Mucosa of gallbladder (tissue), 1 donor: ENCODE measurements around the gene EFCAB12. TPM values are rescaled to one million over a fixed set of nuclear protein-coding genes. Genes with fewer than 3 reads are reported as not detected.
"Not testable (repeated sequence)": the region's sequence is repeated elsewhere in the genome, so short reads cannot be mapped to it uniquely, and the experiment has no call there.

Source experiments
- DNase-seq: peaks from one replicate; pipeline ENCODE4 v3.0.0-alpha.2; 2020; ENCODE audit warnings: low spot score
- total RNA-seq: library from RNA; stranded (reverse); gene quantifications from one replicate; pipeline ENCODE4 v1.2.1, GENCODE V29; 2021
- donor health status: DM: no; HTN: no; CAD: no.

The EFCAB12 gene
- total RNA-seq, 1 donor from 2014 or later, result 4.9 TPM

DNA sequence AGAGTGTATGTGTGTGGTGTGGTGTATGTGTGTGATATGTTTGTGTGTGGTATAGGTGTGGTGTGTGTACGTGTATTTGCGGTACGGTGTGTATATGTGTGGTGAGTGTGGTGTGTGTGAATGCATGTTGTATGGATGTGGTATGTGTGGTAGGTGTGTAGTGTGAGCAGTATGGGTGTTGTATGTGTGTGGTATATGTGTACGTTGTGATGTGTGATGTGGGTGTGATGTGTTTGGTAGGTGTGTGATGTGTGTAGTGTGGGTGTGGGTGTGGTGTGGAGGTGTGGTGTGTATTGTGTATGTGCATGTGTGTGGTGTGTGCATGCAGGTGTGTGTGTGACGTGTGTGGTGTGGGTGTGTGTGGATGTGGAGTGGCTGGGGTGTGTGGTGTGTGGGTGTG lies 58.7 kb downstream of the EFCAB12 start:
- no peak for DNase-seq

DNA sequence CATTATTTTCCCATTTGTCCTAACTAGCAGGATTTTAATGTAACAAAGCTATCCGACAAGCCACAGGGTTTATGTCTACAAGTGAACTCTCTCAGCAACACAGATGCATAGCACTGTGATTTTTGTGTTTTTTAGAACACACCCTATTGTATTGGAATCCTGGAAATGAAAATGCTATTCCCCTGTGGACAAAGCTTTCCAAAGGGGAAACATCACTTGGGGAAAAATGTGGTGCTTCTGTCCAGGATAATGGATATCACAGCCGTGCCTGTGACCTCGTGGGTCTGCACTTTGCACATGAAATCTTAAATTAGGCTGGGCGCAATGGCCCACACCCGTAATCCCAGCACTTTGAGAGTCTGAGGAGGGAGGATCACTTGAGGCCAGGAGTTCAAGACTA lies 60.6 kb downstream of the EFCAB12 start:
- DNase-seq, result no peak

DNA sequence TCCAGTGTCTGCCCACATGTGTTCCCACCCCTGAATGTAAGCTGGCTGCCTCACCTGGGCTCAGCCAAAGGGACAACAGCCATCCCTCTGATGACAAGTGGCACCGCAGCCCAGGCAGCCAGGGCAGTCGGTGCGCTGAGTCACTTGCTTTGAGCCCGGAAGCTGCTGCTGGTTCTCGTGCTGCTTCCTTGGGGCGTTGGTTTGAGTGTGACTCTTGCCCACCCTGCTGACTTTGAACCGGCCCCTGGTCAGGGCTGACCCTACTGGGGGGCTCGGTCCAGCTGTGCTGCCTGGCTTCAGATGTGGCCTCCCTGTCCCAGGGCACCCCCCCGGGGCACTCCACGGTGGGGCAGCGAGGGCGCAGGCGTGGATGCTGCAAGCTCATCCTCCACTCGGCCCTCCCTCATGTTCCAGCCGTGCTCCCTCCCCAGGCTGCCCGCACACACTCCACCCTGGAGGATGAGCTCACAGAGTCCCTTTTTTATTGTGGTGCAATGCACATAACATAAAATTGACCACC lies 62.1 kb downstream of the EFCAB12 start:
- DNase-seq, result no peak

DNA sequence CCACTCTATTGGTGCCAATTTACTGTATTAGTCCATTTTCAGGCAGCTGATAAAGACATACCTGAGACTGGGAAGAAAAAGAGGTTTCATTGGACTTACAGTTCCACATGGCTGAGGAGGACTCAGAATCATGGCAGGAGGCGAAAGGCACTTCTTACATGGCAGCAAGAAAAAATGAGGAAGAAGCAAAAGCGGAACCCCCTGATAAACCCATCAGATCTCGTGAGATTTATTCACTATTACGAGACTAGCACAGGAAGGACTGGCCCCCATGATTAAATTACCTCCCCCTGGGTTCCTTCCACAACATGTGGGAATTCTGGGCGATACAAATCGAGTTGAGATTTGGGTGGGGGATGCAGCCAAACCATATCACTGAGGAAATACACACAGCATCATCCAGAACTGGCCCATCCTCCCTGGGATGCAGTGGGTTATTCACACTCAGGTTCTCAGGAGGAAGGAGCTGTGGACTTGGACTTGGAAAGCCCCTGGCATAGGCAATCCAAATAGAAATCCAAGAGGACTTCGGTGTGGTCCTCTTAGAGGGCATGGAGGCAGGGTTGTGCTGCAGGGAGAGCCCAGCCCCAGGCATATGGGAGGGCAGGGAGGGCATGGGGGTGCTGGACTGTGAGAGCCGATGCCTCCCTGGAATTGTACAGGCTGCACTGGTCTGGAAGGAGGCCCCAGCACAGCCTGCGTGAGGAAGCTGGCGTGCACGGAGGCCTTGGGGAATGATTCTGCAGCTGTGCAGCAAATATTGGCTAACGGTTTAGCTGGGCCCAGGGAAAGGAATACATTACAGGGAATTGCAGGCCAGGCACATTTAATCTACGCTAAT lies 62.9 kb downstream of the EFCAB12 start:
- DNase-seq, result no peak

DNA sequence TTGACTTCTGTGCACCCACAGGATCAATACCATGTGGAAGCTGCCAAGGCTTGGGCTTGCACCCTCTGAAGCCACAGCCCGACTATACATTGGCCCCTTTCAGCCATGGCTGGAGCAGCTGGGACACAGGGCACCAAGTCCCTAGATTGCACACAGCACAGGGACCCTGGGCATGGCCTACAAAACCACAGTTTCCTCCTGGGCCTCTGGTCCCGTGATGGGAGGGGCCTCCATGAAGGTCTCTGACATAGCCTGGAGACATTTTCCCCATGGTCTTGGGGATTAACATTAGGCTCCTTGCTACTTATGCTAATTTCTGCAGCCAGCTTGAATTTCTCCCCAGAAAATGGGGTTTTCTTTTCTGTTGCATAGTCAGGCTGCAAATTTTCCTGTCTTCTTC lies 63.6 kb downstream of the EFCAB12 start:
- not testable (repeated sequence) for DNase-seq

DNA sequence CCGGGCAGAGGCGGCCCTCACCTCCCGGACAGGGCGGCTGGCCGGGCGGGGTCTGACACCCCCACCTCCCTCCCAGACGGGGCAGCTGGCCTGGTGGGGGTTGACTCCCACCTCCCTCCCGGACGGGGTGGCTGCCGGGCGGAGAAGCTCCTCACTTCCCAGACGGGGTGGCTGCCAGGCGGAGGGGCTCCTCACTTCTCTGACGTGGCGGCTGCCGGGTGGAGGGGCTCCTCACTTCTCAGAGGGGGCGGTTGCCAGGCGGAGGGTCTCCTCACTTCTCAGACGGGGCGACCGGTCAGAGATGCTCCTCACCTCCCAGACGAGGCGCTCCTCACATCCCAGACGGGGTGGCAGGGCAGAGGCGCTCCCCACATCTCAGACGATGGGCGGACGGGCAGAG lies 65.1 kb downstream of the EFCAB12 start:
- DNase-seq, result not testable (repeated sequence)

DNA sequence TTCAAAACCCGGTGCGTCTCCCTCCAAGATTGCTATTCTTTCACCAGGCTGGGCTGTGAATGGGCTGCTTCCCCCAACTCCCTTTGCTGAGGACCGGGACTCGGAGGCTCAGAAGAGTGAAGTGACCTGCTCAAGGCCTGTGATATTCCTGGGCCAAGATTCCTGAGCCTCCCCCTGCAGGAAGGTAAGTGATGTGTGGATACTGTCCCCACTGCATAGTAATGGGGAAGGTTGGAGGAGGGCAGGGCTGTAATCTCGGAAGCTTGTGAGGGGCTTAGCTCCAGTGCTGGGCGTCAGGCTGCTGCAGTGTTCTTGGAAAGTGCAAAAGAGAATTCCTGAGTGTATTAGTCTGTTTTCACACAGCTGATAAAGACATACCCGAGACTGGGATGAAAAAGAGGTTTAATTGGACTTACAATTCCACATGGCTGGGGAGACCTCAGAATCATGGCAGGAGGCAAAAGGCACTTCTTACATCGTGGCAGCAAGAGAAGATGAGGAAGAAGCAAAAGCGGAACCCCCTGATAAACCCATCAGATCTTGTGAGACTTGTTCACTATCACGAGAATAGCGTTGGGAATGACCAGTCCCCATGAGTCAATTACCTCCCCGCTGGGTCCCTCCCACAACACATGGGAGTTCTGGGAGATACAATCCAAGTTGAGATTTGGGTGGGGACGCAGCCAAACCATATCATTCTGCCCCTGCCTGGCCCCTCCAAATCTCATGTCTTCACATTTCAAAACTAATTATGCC lies 67.6 kb downstream of the EFCAB12 start:
- DNase-seq, result no peak

DNA sequence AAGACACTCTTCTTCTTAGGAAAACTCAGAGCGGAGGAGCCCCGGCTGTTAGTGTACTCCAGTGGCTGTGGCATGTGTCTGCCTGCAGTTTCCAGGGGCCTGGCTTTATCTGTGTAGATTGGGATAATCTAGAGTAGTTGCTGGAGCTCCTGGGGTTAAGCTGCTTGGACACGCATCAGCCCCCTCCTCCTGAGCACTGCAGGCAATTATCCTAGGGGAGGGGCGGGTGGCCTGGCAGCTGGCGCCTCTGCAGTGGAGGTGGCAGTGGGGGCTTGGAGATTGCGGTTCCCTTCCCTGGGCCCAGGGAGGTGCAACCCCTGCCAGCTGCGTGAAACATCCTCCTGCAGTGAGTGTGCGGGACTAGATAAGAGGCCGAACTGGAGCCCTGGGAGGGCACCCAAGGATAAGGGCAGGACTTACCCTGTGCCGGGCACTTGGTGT lies 68.2 kb downstream of the EFCAB12 start:
- DNase-seq, result no peak

DNA sequence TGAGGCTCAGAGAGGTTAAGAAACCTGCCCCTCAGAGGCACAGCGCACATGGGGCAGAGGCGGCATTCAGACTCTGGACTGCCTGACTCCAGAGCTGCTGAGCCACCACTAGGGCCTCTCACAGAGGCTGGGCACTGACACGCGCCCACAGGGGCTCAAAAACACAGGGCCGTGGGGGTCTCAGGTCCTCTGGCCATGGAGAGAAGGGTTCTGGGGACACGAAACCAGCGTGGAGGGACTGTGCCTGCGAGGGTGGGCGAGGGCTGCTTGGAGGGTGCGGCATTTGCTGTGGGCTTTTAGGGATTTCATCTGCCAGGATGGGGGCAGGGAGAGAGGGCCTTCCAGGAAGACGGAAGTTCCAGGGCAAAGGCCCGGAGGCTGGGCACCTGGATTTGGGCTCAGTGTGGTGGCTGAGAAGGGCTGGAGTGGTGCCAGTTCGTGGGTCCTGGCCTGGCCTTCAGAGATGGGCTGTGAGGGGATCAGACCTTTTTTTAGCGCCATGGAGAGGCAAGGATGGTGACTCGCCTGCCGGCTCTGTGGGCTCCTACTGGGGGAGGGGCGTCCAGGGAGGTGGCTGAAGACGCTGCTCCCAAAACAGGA lies 69.6 kb downstream of the EFCAB12 start:
- DNase-seq, result no peak

DNA sequence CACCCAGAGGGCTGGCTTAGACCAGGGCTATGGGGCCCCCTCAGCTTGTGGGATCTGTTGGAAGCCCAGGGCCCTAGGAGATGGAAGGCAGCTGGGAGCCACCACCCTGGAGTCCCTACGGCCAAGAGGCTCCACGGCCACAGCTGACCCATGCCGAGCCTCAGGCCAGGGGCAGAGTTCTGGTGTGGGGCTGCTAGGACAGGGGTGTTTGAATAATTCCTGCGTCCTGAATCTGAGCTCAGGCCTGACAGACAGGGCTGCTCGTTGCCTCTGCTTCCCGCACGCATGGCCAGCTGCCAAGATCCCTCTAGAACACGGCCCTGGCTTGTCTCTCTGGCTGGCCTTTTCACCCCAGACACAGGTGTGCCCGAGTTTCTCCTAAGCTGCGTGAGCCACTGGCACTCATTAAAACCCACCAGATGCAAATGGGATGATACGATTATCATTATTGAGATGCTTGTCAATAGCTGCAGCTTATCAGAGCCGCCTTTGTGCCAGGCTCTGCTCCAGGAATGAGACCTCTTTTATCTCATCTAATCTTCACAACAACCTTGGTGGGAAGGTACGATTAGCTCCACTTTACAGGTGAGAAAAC lies 70.2 kb downstream of the EFCAB12 start:
- DNase-seq, result no peak

DNA sequence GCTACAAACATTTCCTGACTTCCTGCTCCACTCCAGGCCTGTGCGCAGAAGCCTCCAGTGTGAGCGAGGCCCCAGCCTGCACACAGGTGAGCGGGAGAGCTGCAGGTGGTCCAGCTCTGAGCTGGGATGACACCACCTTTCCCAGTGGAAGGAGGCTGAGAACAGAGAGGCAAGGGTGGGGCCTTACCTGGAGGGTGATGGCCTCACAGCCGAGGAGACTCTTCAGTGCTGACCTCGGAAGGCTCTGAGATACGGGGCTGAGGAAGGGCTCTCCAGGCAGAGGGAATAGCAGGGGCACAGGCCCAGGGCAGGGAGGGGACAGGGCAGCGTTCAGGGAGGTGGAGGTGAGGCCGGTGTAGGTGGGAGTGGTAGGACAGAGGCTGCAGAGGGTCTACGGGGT lies 70.8 kb downstream of the EFCAB12 start:
- no peak for DNase-seq

DNA sequence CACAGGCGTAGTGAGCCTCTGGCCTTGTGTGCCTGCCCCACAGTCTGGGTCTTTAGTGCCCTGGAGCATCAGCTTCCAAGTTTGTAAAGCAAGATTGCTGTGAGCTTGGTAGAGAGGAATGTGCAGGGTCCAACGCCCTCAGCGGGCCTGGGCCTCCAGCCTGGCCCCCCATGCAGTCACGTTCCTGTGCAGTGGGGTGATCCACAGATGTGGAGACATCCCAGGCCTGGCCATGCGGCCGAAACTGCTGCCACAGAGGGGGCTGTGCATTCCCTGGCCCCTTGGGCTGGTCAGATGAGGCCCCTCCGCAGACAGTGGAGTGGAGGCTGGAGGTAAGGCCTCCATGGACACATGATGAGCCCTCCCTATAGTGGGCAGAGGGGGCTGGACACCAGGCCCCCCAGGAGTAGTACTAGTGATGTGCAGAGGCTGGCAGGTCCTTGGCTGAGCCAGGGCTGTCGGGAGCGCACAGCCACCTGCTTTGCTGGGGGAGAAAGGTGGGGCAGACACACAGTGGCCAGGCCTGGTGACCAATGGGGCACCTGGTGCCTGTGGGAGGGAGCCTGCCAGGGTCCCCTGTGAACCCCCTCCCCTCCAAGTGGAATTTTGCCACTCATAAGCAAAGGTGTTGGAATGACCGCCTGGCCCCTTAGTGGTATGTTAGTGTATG lies 71.5 kb downstream of the EFCAB12 start:
- DNase-seq, result no peak

DNA sequence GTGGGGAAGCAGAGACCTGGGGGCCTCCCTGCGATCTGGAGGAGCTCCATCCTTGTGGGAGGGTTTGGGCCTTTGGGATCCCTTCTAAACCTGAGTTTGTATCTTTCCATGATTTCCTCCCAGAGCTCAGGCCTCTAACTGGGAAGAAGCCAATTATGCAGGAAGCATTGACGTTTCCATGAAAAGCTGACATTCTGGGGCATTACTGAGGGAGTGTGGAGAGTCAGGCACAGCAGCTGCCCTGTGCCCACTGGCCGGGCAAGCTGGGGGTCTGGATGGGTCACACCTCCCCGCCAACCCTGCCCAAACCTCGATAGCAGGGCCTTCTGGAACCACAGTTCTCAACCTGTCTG lies 74.9 kb downstream of the EFCAB12 start:
- no peak for DNase-seq

DNA sequence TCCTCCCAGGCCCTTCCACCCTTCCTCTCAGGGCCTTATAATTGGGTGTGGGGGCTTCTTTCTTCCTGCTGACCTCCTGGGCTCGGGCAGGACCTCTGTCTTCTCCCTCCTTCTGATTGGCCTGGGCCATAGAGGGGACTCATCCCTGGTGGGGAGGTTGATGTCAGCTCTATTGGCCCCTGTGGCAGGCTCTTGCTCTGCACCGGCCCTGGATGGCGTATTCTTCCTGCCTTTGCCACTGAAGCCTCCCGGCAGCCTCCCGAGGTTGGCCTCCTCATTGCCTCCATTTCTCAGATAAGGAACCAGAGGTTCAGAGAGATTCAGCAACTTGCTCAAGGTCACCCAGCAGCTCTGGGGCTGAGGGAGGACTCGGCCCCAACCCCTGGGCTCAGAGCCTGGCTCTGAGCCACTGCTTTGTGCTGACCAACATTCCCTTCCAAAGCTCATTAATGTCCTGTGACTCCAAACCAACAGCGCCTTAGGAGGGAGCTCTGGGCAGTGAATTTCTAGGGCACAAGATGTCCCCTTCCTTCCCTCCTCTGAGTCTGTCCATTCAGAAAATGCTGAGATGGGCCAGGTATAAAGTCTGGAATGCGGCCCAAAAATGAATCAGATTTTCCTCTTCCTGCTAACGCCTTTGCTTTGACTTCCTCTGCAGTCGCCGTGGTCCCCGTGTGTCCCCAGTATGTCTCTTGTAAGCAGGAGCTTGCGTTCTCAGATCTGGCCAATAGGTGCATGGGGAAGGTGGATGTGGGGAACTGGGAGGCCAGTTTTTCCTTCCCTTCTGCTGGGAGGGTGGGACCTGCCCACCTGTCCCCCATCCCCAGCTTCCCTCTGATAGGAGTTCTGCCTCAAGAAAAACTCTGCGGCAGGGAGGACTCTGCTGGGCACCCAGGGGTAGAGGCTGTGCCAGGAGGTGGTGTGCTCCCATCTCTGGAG lies 75.5 kb downstream of the EFCAB12 start:
- no peak for DNase-seq

DNA sequence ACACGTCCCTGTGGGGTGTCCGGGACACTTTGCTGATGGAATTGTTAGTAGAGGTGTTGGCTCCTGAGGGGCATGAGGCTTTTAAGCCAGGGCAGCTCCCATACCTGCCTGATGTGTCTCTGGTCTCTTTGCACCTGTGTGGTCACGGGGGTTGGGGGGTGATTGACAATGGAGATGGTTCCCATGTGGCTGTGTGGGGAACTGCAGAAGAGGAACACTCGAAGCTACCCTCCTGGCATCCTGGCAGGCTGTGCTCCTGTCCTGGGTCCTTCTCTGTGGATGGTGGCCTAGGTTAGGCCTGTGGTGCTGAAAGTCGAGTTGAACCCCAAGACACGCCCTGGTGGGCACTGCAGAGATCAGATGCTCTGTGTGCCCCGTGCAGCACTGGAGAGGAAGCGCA lies 76.4 kb downstream of the EFCAB12 start:
- DNase-seq, result no peak

Other genes with a start within 250 kb of the EFCAB12 start
- gene CNBP, start 244.7 kb downstream of the EFCAB12 start, total RNA-seq, result 315 TPM
- gene COPG1, start 179.0 kb downstream of the EFCAB12 start, total RNA-seq, result 216 TPM
- 44.3 TPM for gene HMCES, start 149.8 kb downstream of the EFCAB12 start, total RNA-seq
- 34.9 TPM for gene MBD4, start 11.3 kb upstream of the EFCAB12 start, total RNA-seq
- gene IFT122, start 11.6 kb upstream of the EFCAB12 start, total RNA-seq, result 28.6 TPM
- not detected for gene RHO, start 100.0 kb upstream of the EFCAB12 start, total RNA-seq
- gene H1-8, start 114.5 kb upstream of the EFCAB12 start, total RNA-seq, result not detected
- 82.2 TPM for gene PLXND1, start 178.0 kb upstream of the EFCAB12 start, total RNA-seq